ENCODE measurements around the gene KIF26B. TPM values are rescaled to one million over a fixed set of nuclear protein-coding genes. Genes with fewer than 3 reads are reported as not detected.

KIF26B gene
- total RNA-seq, 4 donors from 2014 or later: 0.90 to 2.0 (median 1.5) TPM

GRCh38 chr1:245411245-245412036 lies 256.7 kb downstream of the KIF26B start:
- TF ChIP-seq CTCF (IDR thresholded peaks at IDR 0.05) (no peak), POLR2A (IDR thresholded peaks at IDR 0.05) (no peak), EP300 (IDR thresholded peaks at IDR 0.05) (no peak)
- WGBS, 2 donors: 81 to 83% methylated on average over 14 of the region's 14 CpGs
- H3K27me3 ChIP-seq: no peaks in the 10 kb centered on the region
- no peak overlapping the region for H3K27ac ChIP-seq
- no peaks in the 10 kb centered on the region for H3K9me3 ChIP-seq
- H3K36me3 ChIP-seq: no peaks in the 10 kb centered on the region
- H3K4me3 ChIP-seq: no peak overlapping the region
- H3K4me1 ChIP-seq: no peaks in the 10 kb centered on the region
- no peak for DNase-seq (ENCODE audit: low spot score in 2 of 2)

- no peak for DNase-seq (ENCODE audit: low spot score in 2 of 2)
- Histone ChIP-seq H3K9me3 (no peaks in the 10 kb centered on the region), H3K36me3 (no peaks in the 10 kb centered on the region), H3K4me3 (no peak overlapping the region), H3K27ac (no peak overlapping the region), H3K27me3 (no peaks in the 10 kb centered on the region), H3K4me1 (no peaks in the 10 kb centered on the region)
- no peak for TF ChIP-seq CTCF (IDR thresholded peaks at IDR 0.05)
- TF ChIP-seq EP300 (IDR thresholded peaks at IDR 0.05): no peak
- TF ChIP-seq POLR2A (IDR thresholded peaks at IDR 0.05): no peak
- 60 to 71% methylated on average over 5 of the region's 5 CpGs for WGBS, 2 donors
Measured at GRCh38 chr1:245412306-245412705, 257.5 kb downstream of the KIF26B start.

- WGBS, 2 donors: 94 to 96% methylated on average over 2 of the region's 2 CpGs
- Histone ChIP-seq H3K4me1 (peaks cover 0 to 9% (median 0%) of the 10 kb centered on the region in 4 donors), H3K4me3 (no peak overlapping the region), H3K27ac (no peak overlapping the region), H3K9me3 (no peaks in the 10 kb centered on the region), H3K36me3 (no peaks in the 10 kb centered on the region), H3K27me3 (no peaks in the 10 kb centered on the region)
- no peak for TF ChIP-seq POLR2A (IDR thresholded peaks at IDR 0.05)
- TF ChIP-seq CTCF (IDR thresholded peaks at IDR 0.05): no peak
- no peak for TF ChIP-seq EP300 (IDR thresholded peaks at IDR 0.05)
- no peak for DNase-seq (ENCODE audit: low spot score in 2 of 2)
Measured at GRCh38 chr1:245416781-245417180, 262.0 kb downstream of the KIF26B start.

GRCh38 chr1:245418077-245418476 lies 263.3 kb downstream of the KIF26B start:
- 33 to 38% methylated on average over 14 of the region's 14 CpGs for WGBS, 2 donors
- Histone ChIP-seq H3K27ac (no peak overlapping the region), H3K27me3 (no peaks in the 10 kb centered on the region), H3K36me3 (no peaks in the 10 kb centered on the region), H3K4me1 (peaks cover 0 to 9% (median 0%) of the 10 kb centered on the region in 4 donors), H3K4me3 (no peak overlapping the region), H3K9me3 (no peaks in the 10 kb centered on the region)
- no peak for TF ChIP-seq POLR2A (IDR thresholded peaks at IDR 0.05)
- no peak for TF ChIP-seq CTCF (IDR thresholded peaks at IDR 0.05)
- TF ChIP-seq EP300 (IDR thresholded peaks at IDR 0.05): no peak
- DNase-seq (ENCODE audit: low spot score in 2 of 2): no peak

GRCh38 chr1:245419461-245419978 lies 264.7 kb downstream of the KIF26B start:
- Histone ChIP-seq H3K4me1 (peaks cover 0 to 9% (median 0%) of the 10 kb centered on the region in 4 donors), H3K36me3 (no peaks in the 10 kb centered on the region), H3K27ac (no peak overlapping the region), H3K4me3 (no peak overlapping the region), H3K27me3 (no peaks in the 10 kb centered on the region), H3K9me3 (no peaks in the 10 kb centered on the region)
- 87 to 90% methylated on average over 15 of the region's 15 CpGs for WGBS, 2 donors
- DNase-seq (ENCODE audit: low spot score in 2 of 2): no peak
- no peak for TF ChIP-seq EP300 (IDR thresholded peaks at IDR 0.05)
- no peak for TF ChIP-seq CTCF (IDR thresholded peaks at IDR 0.05)
- no peak for TF ChIP-seq POLR2A (IDR thresholded peaks at IDR 0.05)

All from tibial nerve (tissue), 4 donors.